ENCODE results near the gene EDC4.

EDC4 gene

DNA sequence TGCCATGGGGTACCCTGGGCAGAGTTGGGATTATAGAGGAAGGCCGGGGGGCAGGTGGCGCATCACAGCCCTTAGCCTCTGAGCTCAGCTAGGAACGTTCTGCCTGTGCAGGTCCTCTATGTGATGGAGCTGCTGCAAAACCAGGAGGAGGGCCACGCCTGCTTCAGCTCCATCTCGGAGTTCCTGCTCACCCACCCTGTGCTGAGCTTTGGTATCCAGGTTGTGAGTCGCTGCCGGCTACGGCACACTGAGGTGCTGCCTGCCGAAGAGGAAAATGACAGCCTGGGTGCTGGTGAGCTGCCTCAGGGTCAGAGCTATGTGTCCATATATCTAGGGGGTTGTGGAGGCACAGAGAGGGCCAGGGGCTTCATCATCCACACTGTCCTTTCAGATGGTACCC is 6.0 kb downstream of the EDC4 start:
- no peak for DNase-seq

GRCh38 chr16:67879462-67879861 is 6.6 kb downstream of the EDC4 start:
- DNase-seq, result no peak

DNA sequence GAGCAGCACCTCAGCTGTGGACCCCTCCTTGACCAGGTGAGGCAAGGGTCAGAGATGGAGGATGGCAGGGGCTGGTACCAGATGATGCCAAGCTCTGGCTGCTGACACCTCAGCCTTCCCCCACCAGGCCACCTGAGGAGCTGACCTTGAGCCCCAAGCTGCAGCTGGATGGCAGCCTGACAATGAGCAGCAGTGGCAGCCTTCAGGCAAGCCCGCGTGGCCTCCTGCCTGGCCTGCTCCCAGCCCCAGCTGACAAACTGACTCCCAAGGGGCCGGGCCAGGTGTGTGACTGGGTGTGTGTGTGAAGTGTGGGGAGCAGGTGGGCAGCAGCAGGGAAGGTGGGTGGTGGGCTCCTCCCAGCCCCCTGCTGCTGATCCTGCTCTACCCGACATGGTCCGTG is 7.1 kb downstream of the EDC4 start:
- DNase-seq, result no peak

GRCh38 chr16:67880584-67880983 is 7.7 kb downstream of the EDC4 start:
- no peak for DNase-seq

DNA sequence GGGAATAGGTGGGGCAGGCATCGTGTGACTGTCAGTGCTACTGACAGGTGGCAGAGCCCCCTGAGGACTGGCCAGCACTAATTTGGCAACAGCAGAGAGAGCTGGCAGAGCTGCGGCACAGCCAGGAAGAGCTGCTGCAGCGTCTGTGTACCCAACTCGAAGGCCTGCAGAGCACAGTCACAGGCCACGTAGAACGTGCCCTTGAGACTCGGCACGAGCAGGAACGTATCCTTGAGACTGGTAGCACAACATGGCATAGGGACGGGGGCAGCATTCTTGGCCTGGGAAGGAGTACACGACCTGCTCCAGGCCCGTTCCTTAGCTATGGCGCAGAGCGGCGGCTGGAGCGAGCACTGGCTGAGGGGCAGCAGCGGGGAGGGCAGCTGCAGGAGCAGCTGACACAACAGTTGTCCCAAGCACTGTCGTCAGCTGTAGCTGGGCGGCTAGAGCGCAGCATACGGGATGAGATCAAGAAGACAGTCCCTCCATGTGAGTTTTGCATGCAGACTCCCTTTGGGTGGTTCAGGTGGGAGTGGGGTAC is 8.8 kb downstream of the EDC4 start:
- DNase-seq, result no peak

DNA sequence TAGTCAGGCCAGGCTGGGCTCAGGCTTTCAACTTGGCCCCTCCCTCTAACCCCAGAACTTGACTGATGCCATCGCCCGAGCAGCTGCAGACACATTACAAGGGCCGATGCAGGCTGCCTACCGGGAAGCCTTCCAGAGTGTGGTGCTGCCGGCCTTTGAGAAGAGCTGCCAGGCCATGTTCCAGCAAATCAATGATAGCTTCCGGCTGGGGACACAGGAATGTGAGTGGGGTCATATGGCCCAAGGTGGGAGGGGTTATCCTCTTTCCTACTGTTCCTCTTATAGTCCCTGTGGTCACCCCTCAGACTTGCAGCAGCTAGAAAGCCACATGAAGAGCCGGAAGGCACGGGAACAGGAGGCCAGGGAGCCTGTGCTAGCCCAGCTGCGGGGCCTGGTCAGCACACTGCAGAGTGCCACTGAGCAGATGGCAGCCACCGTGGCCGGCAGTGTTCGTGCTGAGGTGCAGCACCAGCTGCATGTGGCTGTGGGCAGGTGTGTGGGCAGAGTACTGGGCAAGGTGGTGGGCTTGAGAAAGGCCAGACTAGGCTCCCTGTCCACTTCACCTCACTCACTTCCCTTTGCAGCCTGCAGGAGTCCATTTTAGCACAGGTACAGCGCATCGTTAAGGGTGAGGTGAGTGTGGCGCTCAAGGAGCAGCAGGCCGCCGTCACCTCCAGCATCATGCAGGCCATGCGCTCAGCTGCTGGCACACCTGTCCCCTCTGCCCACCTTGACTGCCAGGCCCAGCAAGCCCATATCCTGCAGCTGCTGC is 9.7 kb downstream of the EDC4 start:
- DNase-seq, result no peak

DNA sequence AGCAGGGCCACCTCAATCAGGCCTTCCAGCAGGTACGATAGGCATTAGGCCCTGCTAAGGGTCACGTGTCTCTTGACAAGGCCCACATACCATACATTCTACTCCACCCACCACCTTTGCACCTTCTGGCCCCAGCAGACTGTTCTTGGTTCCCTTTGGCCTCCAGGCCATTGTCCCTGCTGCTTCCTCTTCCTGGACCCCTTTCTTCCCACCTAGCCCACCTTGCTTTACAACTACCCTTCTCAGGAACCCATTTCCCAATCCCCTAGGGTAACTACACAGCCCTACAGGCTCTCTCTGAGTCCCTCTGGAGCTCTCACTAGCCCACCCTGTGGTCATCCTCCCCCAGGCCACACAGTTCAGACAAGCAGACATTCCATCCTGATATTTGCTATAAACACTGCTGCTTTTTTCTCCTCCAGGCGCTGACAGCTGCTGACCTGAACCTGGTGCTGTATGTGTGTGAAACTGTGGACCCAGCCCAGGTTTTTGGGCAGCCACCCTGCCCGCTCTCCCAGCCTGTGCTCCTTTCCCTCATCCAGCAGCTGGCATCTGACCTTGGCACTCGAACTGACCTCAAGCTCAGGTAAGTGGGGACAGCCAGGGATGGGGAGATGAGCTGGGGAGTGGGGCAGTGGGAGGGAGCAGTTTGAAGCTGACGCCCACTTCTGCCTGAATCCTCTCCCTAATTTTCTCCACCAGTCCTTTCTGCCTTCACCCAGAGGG is 10.5 kb downstream of the EDC4 start:
- DNase-seq, result peak in 1 of 2 experiments; percentile 41

DNA sequence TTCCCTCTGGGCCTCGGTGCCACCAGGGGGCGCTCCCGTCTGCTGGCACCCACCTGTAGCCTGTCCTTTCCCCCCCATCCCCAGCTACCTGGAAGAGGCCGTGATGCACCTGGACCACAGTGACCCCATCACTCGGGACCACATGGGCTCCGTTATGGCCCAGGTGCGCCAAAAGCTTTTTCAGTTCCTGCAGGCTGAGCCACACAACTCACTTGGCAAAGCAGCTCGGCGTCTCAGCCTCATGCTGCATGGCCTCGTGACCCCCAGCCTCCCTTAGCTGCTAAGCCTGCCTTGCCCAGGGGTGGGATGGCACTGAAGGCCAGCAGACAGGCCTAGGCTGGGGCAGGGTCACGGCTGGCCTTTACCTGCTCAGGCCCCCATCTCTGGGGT is 11.0 kb downstream of the EDC4 start:
- peak in 1 of 2 experiments; percentile 23 for DNase-seq

- DNase-seq, result no peak
Measured at GRCh38 chr16:67884684-67885083, 11.8 kb downstream of the EDC4 start, which contains the start of gene NRN1L. TSS of gene NRN1L (plus strand) at chr16:67884885. CDS start at chr16:67884904, 19 bp downstream.

DNA sequence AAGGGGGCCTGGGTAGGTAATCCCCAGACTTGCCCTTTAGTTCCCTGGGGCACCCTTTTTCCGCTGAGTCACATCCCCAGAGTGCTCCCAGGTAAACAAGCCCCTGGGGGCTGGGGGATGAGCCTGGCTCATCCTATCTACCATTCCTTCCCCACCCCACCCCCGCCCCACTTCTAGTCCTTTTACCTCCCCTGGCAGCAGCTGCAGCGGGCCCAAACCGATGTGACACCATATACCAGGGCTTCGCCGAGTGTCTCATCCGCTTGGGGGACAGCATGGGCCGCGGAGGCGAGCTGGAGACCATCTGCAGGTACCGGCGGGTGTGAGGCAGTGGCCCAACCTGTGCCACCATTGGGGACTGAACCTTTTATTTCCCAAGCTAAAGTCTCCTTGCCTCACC is 12.7 kb downstream of the EDC4 start:
- DNase-seq, result no peak

DNA sequence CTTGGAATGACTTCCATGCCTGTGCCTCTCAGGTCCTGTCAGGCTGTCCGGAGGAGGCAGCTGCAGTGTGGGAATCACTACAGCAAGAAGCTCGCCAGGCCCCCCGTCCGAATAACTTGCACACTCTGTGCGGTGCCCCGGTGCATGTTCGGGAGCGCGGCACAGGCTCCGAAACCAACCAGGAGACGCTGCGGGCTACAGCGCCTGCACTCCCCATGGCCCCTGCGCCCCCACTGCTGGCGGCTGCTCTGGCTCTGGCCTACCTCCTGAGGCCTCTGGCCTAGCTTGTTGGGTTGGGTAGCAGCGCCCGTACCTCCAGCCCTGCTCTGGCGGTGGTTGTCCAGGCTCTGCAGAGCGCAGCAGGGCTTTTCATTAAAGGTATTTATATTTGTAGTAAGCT is 13.1 kb downstream of the EDC4 start:
- no peak for DNase-seq

DNA sequence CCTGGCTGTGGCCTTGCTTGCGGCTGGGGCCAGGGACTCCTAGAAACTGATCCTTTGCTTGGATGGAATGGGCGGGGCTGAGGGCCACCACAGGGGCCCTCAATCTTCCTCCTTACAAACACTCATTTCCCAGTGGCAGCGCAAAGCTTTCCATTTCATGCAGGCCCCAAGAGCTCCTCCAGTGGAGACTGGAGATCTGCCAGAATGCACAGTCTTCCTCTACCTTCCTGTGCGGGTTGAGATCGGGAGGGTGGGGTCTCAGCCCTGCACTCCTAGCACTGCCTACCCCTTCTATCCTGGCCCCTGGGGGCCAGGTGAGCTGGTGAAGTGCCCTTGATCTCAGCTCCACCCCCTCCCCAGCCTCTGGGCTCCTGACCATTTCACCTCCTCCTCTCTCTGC is 13.5 kb downstream of the EDC4 start:
- no peak for DNase-seq

GRCh38 chr16:67888331-67888730 is 15.5 kb downstream of the EDC4 start:
- DNase-seq, result no peak

- no peak for DNase-seq
Measured at GRCh38 chr16:67892375-67892774, 19.5 kb downstream of the EDC4 start.

- peak; percentile 88 to 91 for DNase-seq
Measured at GRCh38 chr16:67892899-67893742, 20.3 kb downstream of the EDC4 start, which contains the start of gene PSKH1. TSS of gene PSKH1 (plus strand) at chr16:67893254. CDS start at chr16:67908750, 15,496 bp downstream.

GRCh38 chr16:67893743-67894399 is 21.0 kb downstream of the EDC4 start:
- DNase-seq, result no peak

DNA sequence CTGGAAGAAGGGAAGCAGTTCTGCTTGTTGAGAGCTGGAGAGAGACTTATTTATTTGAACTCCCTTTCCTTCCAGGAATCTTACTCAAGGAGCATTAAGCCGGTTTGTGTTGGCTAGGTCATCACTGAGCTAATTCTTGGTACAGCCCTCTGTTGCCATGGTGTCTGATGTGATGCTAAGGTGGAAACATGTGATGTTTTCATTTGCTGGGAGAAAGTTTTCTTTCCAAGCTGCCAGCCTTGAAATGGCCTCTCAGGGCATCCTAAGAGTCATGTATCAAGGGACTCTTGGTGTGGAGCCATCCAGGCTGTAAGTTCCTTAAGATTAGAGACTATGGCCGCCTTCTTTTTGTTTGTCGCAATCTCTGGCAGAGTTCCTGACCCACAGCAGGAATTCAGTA is 24.4 kb downstream of the EDC4 start:
- no peak for DNase-seq

GRCh38 chr16:67901734-67902133 is 28.9 kb downstream of the EDC4 start:
- no peak for DNase-seq

DNA sequence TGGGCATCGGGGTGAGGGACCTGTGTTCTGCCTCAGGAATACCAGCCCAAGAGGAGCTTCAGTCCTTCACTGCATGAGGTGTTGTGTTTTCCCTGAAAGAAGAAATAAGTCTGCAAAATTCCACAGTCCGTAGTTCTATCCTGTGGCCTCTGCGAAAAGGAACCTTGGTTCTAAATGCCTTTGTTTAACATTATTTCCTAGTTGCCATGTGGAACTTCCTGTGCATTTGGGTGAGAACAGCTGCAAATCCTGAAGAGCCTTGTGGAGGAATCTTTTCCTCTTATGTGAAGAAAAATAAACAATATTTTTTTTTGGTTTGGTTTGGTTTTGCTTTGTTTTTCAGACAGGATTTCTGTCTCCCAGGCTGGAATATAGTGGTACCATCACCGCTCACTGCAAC is 30.0 kb downstream of the EDC4 start:
- no peak for DNase-seq

- no peak for DNase-seq
Measured at GRCh38 chr16:67907397-67908180, 34.7 kb downstream of the EDC4 start.

DNA sequence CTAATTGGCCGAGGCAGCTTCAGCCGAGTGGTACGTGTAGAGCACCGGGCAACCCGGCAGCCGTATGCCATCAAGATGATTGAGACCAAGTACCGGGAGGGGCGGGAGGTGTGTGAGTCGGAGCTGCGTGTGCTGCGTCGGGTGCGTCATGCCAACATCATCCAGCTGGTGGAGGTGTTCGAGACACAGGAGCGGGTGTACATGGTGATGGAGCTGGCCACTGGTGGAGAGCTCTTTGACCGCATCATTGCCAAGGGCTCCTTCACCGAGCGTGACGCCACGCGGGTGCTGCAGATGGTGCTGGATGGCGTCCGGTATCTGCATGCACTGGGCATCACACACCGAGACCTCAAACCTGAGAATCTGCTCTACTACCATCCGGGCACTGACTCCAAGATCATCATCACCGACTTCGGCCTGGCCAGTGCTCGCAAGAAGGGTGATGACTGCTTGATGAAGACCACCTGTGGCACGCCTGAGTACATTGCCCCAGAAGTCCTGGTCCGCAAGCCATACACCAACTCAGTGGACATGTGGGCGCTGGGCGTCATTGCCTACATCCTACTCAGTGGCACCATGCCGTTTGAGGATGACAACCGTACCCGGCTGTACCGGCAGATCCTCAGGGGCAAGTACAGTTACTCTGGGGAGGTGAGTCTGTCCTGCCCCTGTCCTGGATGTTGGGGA is 36.3 kb downstream of the EDC4 start:
- no peak for DNase-seq
